Panc1 (cell line): ENCODE results near the gene LPAR3. TPM values are rescaled to one million over a fixed set of nuclear protein-coding genes. Genes with fewer than 3 reads are reported as not detected.

Source experiments
- ATAC-seq: fragments of 200-7000 bp; cut with Tn5 transposase; 2 replicates; pipeline ENCODE4 v1.9.1; 2020; ENCODE audit warnings: mild to moderate bottlenecking, moderate library complexity
- BruUV-seq: library from RNA; stranded (reverse); fragments of 400-500 nt; replicated peaks from 2 replicates; lab custom pipeline; 2021; lab: Mats Ljungman, UMichigan
- CTCF ChIA-PET: fragments of 300-600 bp; sonication (Branson Sonifier 250); formaldehyde crosslinking; loops from one replicate; lab custom pipeline; 2022; ENCODE audit warnings: antibody characterized with exemption; lab: Charles Lee
- POLR2A ChIA-PET: fragments of 300-600 bp; sonication (Branson Sonifier 250); formaldehyde crosslinking; loops from one replicate; lab custom pipeline; 2022; ENCODE audit warnings: antibody characterized with exemption; lab: Charles Lee
- DNase-seq: peaks from one replicate; pipeline ENCODE4 v3.0.0-alpha.2; 2010; ENCODE audit warnings: low read depth, low spot score
- H3K27ac ChIP-seq: 2 replicates; pipeline ENCODE4 v1.5.1; 2011; ENCODE audit warnings: mild to moderate bottlenecking, low read length, inconsistent platforms
- H3K27me3 ChIP-seq: fragments of 200-500 bp; sonication (Bioruptor generic); 2 replicates; pipeline ENCODE4 v1.6.0; 2014; ENCODE audit warnings: low read length, inconsistent platforms; ENCODE audit not compliant: control insufficient read depth, insufficient read depth
- H3K36me3 ChIP-seq: fragments of 200-500 bp; sonication (Bioruptor generic); 2 replicates; pipeline ENCODE4 v1.5.1; 2014; ENCODE audit warnings: inconsistent platforms, mild to moderate bottlenecking, low read length, moderate library complexity; ENCODE audit not compliant: control insufficient read depth, insufficient read depth
- H3K4me1 ChIP-seq: 2 replicates; pipeline ENCODE4 v1.5.1; 2011; ENCODE audit warnings: inconsistent platforms, mild to moderate bottlenecking, low read length, moderate library complexity; ENCODE audit not compliant: control insufficient read depth, insufficient read depth
- H3K4me3 ChIP-seq, 2 experiments: 2 replicates each; pipeline ENCODE4 v1.5.1; 2011 to 2012; ENCODE audit warnings: low read depth in 2 of 2, low read length in 2 of 2, mild to moderate bottlenecking in 2 of 2, inconsistent platforms in 1 of 2, moderate library complexity in 1 of 2
- H3K9me3 ChIP-seq: fragments of 200-500 bp; sonication (Bioruptor generic); 2 replicates; pipeline ENCODE4 v1.5.1; 2014; ENCODE audit warnings: low read depth, mild to moderate bottlenecking, inconsistent platforms, low read length, moderate library complexity; ENCODE audit not compliant: control insufficient read depth, insufficient read depth
- CTCF ChIP-seq: fragments of 450-650 bp; IDR thresholded peaks from 2 replicates; pipeline ENCODE4 v1.5.1; 2017; ENCODE audit warnings: mild to moderate bottlenecking
- POLR2AphosphoS5 ChIP-seq: IDR thresholded peaks from 2 replicates; pipeline ENCODE4 v1.6.1; 2012; ENCODE audit warnings: mild to moderate bottlenecking, low read depth, low read length, moderate library complexity
- REST ChIP-seq, 2 experiments: IDR thresholded peaks; 2 replicates each; pipeline ENCODE4 v1.6.1; 2011 to 2012; ENCODE audit warnings: low read depth in 2 of 2, control low read depth in 1 of 2, low read length in 1 of 2, mild to moderate bottlenecking in 1 of 2, moderate library complexity in 1 of 2; ENCODE audit not compliant: insufficient read depth in 1 of 2
- SIN3A ChIP-seq: IDR thresholded peaks from 2 replicates; pipeline ENCODE4 v1.6.1; 2012; ENCODE audit warnings: low read depth, mild to moderate bottlenecking, low read length, moderate library complexity, borderline replicate concordance; ENCODE audit not compliant: insufficient read depth
- TCF7L2 ChIP-seq: IDR thresholded peaks from 2 replicates; pipeline ENCODE4 v1.6.1; 2011; ENCODE audit warnings: mild to moderate bottlenecking, low read depth, low read length, inconsistent platforms
- in situ Hi-C: cut with HindIII; loops from 2 replicates; pipeline ENCODE4 v1.10.0; 2016; ENCODE audit warnings: low sequenced_read_pairs, low pct_unique_long_range_greater_than_20kb
- intact Hi-C: fragments of 100-400 bp; cut with micrococcal nuclease; formaldehyde crosslinking; loops from one replicate; pipeline ENCODE4 v1.10.0; 2022; ENCODE audit not compliant: unreplicated experiment
- total RNA-seq: library from RNA; stranded (reverse); gene quantifications from one replicate; pipeline ENCODE4 v1.2.1, GENCODE V29; 2021; ENCODE audit not compliant: unreplicated experiment

Gene LPAR3
- total RNA-seq, 1 experiment from 2014 or later, result 6.3 TPM

GRCh38 chr1:84933011-84933611, 40.1 kb upstream of the LPAR3 start:
- no peak for TF ChIP-seq POLR2AphosphoS5
- TF ChIP-seq TCF7L2, result no peak
- TF ChIP-seq CTCF, result no peak
- no peak for TF ChIP-seq REST (IDR thresholded peaks at IDR 0.05; ENCODE audit: insufficient read depth in 1 of 2, low read depth in 2 of 2, low read length in 1 of 2)
- TF ChIP-seq SIN3A, result no peak
- in situ Hi-C loops, result no loop called here
- H3K27ac ChIP-seq, result no peak overlapping the region
- no peak for DNase-seq
- no peaks in the 10 kb centered on the region for H3K9me3 ChIP-seq
- ChIA-PET POLR2A (no interaction called here), CTCF (no interaction called here)
- H3K4me1 ChIP-seq, result no peaks in the 10 kb centered on the region
- ATAC-seq, result no peak
- intact Hi-C loops, result loop anchor here (10.0 kb wide), 3 partner anchors 58 to 308 kb away; no protein-coding TSS in a partner anchor
- no peaks in the 10 kb centered on the region for H3K27me3 ChIP-seq
- no peak overlapping the region for H3K4me3 ChIP-seq
- BruUV-seq, result no TSS peak
- H3K36me3 ChIP-seq, result no peaks in the 10 kb centered on the region

GRCh38 chr1:84930831-84931230, 37.8 kb upstream of the LPAR3 start:
- no TSS peak for BruUV-seq
- TF ChIP-seq SIN3A, result no peak
- TF ChIP-seq CTCF, result 0 out of 2 replicates have a peak, but pooled peaks have one; percentile 6
- Histone ChIP-seq H3K36me3 (no peaks in the 10 kb centered on the region), H3K27me3 (no peaks in the 10 kb centered on the region), H3K4me3 (no peak overlapping the region), H3K9me3 (no peaks in the 10 kb centered on the region), H3K27ac (no peak overlapping the region), H3K4me1 (no peaks in the 10 kb centered on the region)
- POLR2A ChIA-PET, result no interaction called here
- CTCF ChIA-PET, result no interaction called here
- ATAC-seq, result no peak
- intact Hi-C loops, result loop anchor here (10.0 kb wide), 3 partner anchors 56 to 306 kb away; no protein-coding TSS in a partner anchor
- DNase-seq, result no peak
- in situ Hi-C loops, result no loop called here
